Caco-2 (cell line): ENCODE results near the gene MUC2. TPM values are rescaled to one million over a fixed set of nuclear protein-coding genes. Genes with fewer than 3 reads are reported as not detected.

Experiments
- BruUV-seq: library from RNA; stranded (reverse); fragments of 400-500 nt; replicated peaks from 2 replicates; lab custom pipeline; 2021; lab: Mats Ljungman, UMichigan
- CTCF ChIA-PET: fragments of 300-600 bp; sonication (Branson Sonifier 250); formaldehyde crosslinking; loops from one replicate; lab custom pipeline; 2022; ENCODE audit warnings: antibody characterized with exemption; lab: Charles Lee
- POLR2A ChIA-PET: fragments of 300-600 bp; sonication (Branson Sonifier 250); formaldehyde crosslinking; loops from one replicate; lab custom pipeline; 2022; ENCODE audit warnings: antibody characterized with exemption; lab: Charles Lee
- DNase-seq, 2 experiments: peaks; one replicate each; pipeline versions ENCODE4 v3.0.0 to v3.0.0-alpha.2; 2020 to 2022
- H3K27me3 ChIP-seq: replicated peaks from 2 replicates; pipeline ENCODE4 v1.6.0; 2011; ENCODE audit warnings: low read length; ENCODE audit not compliant: control insufficient read depth, insufficient read depth
- H3K36me3 ChIP-seq: 2 replicates; pipeline ENCODE4 v1.5.1; 2011; ENCODE audit warnings: low read length; ENCODE audit not compliant: control insufficient read depth, insufficient read depth
- H3K4me1 ChIP-seq: fragments of 250-450 bp; sonication (Bioruptor Pico); 2 replicates; pipeline ENCODE4 v1.5.1; 2020; ENCODE audit warnings: mild to moderate bottlenecking
- H3K4me3 ChIP-seq: 2 replicates; pipeline ENCODE4 v1.5.1; 2011; ENCODE audit warnings: low read depth, mild to moderate bottlenecking, control low read depth, low read length
- H3K9me3 ChIP-seq: fragments of 250-450 bp; sonication (Bioruptor Pico); 2 replicates; pipeline ENCODE4 v1.5.1; 2020; ENCODE audit warnings: mild to moderate bottlenecking, moderate library complexity
- H3K27ac Mint-ChIP-seq: one replicate; pipeline ENCODE4 v1.8.0; 2022; ENCODE audit warnings: mixed read lengths; ENCODE audit not compliant: unreplicated experiment
- H3K27me3 Mint-ChIP-seq: one replicate; pipeline ENCODE4 v1.8.0; 2022; ENCODE audit warnings: mixed read lengths; ENCODE audit not compliant: insufficient read depth, unreplicated experiment
- H3K36me3 Mint-ChIP-seq: one replicate; pipeline ENCODE4 v1.8.0; 2022; ENCODE audit warnings: mild to moderate bottlenecking, mixed read lengths; ENCODE audit not compliant: insufficient read depth, unreplicated experiment
- H3K4me1 Mint-ChIP-seq: one replicate; pipeline ENCODE4 v1.8.0; 2022; ENCODE audit warnings: low read depth, mixed read lengths; ENCODE audit not compliant: unreplicated experiment
- H3K4me3 Mint-ChIP-seq: one replicate; pipeline ENCODE4 v1.8.0; 2022; ENCODE audit warnings: mild to moderate bottlenecking, moderate library complexity, mixed read lengths; ENCODE audit not compliant: unreplicated experiment
- H3K9me3 Mint-ChIP-seq: one replicate; pipeline ENCODE4 v1.8.0; 2022; ENCODE audit warnings: mixed read lengths; ENCODE audit not compliant: unreplicated experiment
- intact Hi-C: fragments of 100-400 bp; cut with micrococcal nuclease; formaldehyde crosslinking; loops from one replicate; pipeline ENCODE4 v1.10.0; 2022; ENCODE audit not compliant: unreplicated experiment
- total RNA-seq: library from RNA; stranded (reverse); gene quantifications from 2 replicates; pipeline ENCODE4 v1.2.3, GENCODE V29; 2022
- TF ChIP-seq, protein P1 (sequence below), 2 experiments: fragments of 200-600 bp in 1 of 2; IDR thresholded peaks; 1 replicate in 1 of 2; 2 replicates in 1 of 2; pipeline versions ENCODE4 v1.5.1 to v1.8.0; 2011 to 2022; ENCODE audit warnings: antibody characterized with exemption in 1 of 2, control low read depth in 1 of 2, inconsistent platforms in 1 of 2, low read depth in 1 of 2, low read length in 1 of 2, mild to moderate bottlenecking in 1 of 2, moderate library complexity in 1 of 2; ENCODE audit not compliant: insufficient read depth in 1 of 2, severe bottlenecking in 1 of 2, unreplicated experiment in 1 of 2

Gene MUC2
- total RNA-seq, 1 experiment from 2014 or later: 0.05 TPM

DNA sequence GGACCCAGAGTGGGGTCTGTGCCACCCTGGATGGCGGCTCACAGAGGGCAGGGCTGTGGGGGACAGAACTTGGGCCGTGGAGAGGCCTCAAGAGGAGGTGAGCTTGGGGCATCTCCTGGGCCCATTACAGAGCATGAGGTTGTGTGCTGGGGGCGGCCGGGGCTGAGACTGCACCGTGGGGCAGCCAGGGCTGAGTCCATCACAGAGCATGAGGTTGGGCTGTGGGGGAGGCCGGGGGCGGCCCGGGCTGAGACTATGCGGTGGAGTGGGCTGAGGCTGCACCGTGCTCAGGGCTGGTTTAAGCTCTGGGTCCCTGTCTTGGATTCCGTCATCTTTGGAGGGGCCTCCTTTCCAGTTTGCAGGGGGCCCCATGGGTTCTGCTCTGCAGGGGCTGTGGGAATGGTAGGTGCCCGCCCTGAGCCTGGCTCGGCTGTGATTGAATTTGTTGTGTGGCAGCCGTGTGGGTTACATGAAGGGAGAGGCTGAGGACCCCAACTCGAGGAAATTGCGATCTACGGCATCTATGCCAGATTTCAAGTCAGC, 45.0 kb downstream of the MUC2 start:
- BruUV-seq: no TSS peak
- no peaks in the 10 kb centered on the region for H3K4me1 ChIP-seq
- CTCF ChIA-PET: no interaction called here
- H3K36me3 Mint-ChIP-seq: no peaks in the 10 kb centered on the region
- no peaks in the 10 kb centered on the region for H3K9me3 ChIP-seq
- no peak overlapping the region for H3K4me3 Mint-ChIP-seq
- H3K4me1 Mint-ChIP-seq: peaks cover 5% of the 10 kb centered on the region
- no peaks in the 10 kb centered on the region for H3K36me3 ChIP-seq
- peaks cover 9% of the 10 kb centered on the region for H3K9me3 Mint-ChIP-seq
- TF ChIP-seq, protein P1, sequence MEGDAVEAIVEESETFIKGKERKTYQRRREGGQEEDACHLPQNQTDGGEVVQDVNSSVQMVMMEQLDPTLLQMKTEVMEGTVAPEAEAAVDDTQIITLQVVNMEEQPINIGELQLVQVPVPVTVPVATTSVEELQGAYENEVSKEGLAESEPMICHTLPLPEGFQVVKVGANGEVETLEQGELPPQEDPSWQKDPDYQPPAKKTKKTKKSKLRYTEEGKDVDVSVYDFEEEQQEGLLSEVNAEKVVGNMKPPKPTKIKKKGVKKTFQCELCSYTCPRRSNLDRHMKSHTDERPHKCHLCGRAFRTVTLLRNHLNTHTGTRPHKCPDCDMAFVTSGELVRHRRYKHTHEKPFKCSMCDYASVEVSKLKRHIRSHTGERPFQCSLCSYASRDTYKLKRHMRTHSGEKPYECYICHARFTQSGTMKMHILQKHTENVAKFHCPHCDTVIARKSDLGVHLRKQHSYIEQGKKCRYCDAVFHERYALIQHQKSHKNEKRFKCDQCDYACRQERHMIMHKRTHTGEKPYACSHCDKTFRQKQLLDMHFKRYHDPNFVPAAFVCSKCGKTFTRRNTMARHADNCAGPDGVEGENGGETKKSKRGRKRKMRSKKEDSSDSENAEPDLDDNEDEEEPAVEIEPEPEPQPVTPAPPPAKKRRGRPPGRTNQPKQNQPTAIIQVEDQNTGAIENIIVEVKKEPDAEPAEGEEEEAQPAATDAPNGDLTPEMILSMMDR (IDR thresholded peaks at IDR 0.05; ENCODE audit: insufficient read depth in 1 of 2, low read depth in 1 of 2, low read length in 1 of 2, severe bottlenecking in 1 of 2, unreplicated experiment in 1 of 2): no peak
- no peak overlapping the region for H3K27ac Mint-ChIP-seq
- no peak overlapping the region for H3K4me3 ChIP-seq
- POLR2A ChIA-PET: no interaction called here
- H3K27me3 Mint-ChIP-seq: peaks cover 15% of the 10 kb centered on the region
- intact Hi-C loops: loop anchor here (10.0 kb wide), 1 partner anchor 115 kb away; no protein-coding TSS in a partner anchor
- no peaks in the 10 kb centered on the region for H3K27me3 ChIP-seq
- peak in 1 of 2 experiments; percentile 26 for DNase-seq

DNA sequence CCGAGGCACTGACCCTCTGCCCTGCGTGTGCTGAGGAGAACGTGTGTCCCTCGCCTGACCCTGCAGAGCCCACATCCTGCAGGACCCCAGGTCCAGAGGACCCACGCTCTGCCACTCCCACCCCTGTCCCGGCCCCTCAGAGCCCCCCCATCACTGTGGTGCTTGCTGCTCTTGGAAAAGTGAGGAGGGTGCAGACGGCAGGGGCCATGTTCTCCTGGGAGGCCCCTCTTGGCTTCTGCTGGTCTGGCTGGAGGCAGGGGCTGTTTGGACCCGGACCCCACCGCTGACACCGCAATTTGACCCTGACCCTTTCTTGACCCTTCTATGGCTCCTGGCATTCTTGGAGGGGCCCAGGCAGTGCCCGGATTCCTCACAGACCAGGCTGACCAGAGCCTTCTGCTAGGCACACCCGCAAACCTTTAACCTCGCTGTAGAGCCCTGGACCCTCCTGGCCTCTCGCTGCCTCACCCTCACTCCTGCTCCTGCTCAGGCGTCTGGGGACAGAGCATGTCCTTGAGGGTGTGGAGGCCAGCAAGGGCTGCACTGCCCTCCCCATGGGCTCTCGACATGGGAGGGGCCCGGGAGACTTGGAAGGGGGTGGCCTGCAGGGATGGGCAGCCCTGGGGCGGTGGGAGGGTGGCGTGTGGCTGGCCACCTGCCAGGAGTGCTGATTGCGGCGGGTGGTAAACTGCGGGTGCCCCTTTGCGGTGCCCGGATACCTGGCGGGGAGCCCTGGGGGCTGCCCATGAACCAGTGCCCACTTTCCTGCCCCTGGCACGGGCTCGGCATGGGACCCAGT, 46.1 kb downstream of the MUC2 start:
- Mint-ChIP-seq H3K27me3 (peaks cover 17% of the 10 kb centered on the region), H3K4me1 (no peaks in the 10 kb centered on the region), H3K36me3 (no peaks in the 10 kb centered on the region), H3K9me3 (peaks cover 16% of the 10 kb centered on the region), H3K27ac (no peak overlapping the region), H3K4me3 (no peak overlapping the region)
- BruUV-seq: no TSS peak
- no peaks in the 10 kb centered on the region for H3K4me1 ChIP-seq
- no peak overlapping the region for H3K4me3 ChIP-seq
- TF ChIP-seq, protein P1 (IDR thresholded peaks at IDR 0.05; ENCODE audit: insufficient read depth in 1 of 2, low read depth in 1 of 2, low read length in 1 of 2, severe bottlenecking in 1 of 2, unreplicated experiment in 1 of 2): no peak
- no peaks in the 10 kb centered on the region for H3K36me3 ChIP-seq
- ChIA-PET POLR2A (no interaction called here), CTCF (no interaction called here)
- H3K9me3 ChIP-seq: no peaks in the 10 kb centered on the region
- no peaks in the 10 kb centered on the region for H3K27me3 ChIP-seq
- DNase-seq: peak in 1 of 2 experiments; percentile 25
- intact Hi-C loops: no loop called here

GRCh38 chr11:1121331-1121812, 46.7 kb downstream of the MUC2 start:
- POLR2A ChIA-PET: no interaction called here
- H3K9me3 ChIP-seq: no peaks in the 10 kb centered on the region
- peaks cover 17% of the 10 kb centered on the region for H3K27me3 Mint-ChIP-seq
- no TSS peak for BruUV-seq
- DNase-seq: peak in 1 of 2 experiments; percentile 38
- CTCF ChIA-PET: no interaction called here
- H3K27ac Mint-ChIP-seq: no peak overlapping the region
- no peak overlapping the region for H3K4me3 ChIP-seq
- no peaks in the 10 kb centered on the region for H3K36me3 Mint-ChIP-seq
- H3K4me1 ChIP-seq: no peaks in the 10 kb centered on the region
- no peaks in the 10 kb centered on the region for H3K4me1 Mint-ChIP-seq
- no peaks in the 10 kb centered on the region for H3K36me3 ChIP-seq
- no peaks in the 10 kb centered on the region for H3K27me3 ChIP-seq
- TF ChIP-seq, protein P1 (IDR thresholded peaks at IDR 0.05; ENCODE audit: insufficient read depth in 1 of 2, low read depth in 1 of 2, low read length in 1 of 2, severe bottlenecking in 1 of 2, unreplicated experiment in 1 of 2): no peak
- intact Hi-C loops: no loop called here
- no peak overlapping the region for H3K4me3 Mint-ChIP-seq
- H3K9me3 Mint-ChIP-seq: peaks cover 16% of the 10 kb centered on the region
